ENCODE data around the gene ELAVL4. TPM values are rescaled to one million over a fixed set of nuclear protein-coding genes. Genes with fewer than 3 reads are reported as not detected.

ELAVL4 gene
- total RNA-seq, 1 experiment from 2014 or later, result 0.17 TPM

DNA sequence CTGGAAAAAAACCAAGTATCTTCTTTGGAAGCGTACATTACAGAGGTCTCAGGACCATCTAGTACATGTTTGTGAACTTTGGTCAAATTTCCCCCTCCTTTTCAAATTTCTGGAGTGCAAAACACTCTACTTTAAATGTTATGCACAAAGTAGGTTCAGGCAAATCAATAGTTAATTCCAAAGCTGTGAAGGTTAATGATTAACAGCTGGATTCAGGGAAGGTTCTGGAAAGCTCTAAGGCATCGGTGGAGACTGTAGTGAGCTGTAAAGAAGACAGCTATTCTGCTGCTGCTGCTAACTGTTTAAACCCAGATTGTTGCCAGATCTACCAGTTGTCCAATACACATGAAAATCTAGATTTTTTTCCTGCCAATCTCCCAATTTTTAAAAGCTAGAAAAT, 70.9 kb downstream of the ELAVL4 start:
- DNase-seq (ENCODE audit: low spot score), result no peak

DNA sequence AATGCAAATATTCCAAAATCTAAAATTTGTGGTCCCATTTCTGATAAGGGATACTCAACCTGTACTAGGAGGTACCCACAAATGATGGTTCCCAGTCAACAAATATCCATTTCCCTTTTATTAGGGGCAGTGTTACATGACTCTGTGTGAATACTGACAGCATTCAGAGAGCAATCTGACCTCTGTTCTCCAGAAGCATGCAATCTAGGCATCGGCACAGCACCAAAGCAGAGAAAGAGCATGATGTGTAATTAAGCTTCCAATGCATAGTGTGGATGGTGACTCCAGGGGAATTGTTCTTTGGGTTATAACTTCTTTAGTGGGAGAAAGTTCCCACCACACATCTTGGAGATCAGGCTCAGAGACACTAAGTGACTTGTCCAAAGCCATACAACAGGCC, 71.6 kb downstream of the ELAVL4 start:
- no peak for DNase-seq (ENCODE audit: low spot score)

GRCh38 chr1:50181027-50181663, 72.4 kb downstream of the ELAVL4 start:
- DNase-seq (ENCODE audit: low spot score), result no peak

- DNase-seq (ENCODE audit: low spot score), result no peak
Measured at GRCh38 chr1:50183378-50184133, 74.8 kb downstream of the ELAVL4 start.

DNA sequence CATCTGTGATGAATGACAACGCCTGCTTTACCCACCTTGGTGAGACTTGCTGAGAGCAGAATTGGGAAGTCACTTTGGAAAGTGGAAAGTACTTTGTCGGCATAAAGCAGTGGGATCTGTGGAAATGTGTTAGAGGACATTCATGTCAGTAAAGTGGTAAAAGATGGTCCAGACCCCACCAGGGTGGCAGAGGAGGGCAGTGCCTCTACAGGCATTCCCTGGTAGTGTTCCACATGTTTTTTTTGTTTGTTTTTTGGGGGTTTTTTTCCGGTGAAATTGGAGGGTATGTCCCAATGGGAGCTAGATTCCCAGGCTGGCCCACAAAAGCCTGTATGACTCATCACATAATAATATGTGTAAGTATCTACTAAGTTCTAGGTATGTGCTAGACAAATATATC, 80.6 kb downstream of the ELAVL4 start:
- DNase-seq (ENCODE audit: low spot score), result no peak

DNA sequence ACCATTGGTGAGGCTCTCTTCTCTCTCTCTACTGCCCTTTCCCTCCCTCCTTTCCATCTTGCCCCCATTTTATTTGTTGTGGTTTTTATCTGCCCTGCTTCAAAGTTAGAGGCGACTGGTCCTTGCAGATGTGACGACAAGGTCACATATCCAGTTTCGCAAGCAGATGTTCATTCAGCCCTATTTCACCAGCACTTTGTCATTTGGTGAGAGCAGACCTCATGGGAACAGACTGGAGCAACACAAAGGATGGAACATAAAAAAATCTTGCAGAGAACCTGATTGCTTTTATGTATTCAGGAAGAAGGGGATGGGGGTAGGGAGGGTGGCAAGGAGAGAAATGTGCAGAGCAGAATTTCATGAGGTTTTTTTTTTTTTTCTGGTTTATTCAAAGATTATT, 84.3 kb downstream of the ELAVL4 start:
- no peak for DNase-seq (ENCODE audit: low spot score)

DNA sequence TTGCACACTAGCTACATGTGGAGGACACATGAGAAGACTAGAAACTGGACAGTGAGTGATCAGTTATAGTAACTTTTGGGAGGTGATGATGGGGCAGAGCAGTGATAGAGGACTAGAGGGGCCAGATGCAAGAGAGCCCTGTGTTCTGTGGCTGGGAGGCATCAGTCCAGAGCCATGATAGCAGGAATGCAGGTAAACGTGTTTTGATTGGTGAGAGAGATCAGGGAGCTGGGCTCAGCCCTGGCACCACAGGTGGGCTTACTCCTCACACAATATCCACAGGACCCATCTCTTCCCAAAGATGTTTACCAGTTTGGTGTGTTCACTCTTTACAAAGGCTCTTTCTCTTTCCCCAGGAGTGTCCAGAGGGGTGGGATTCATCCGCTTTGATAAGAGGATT, 86.5 kb downstream of the ELAVL4 start:
- no peak for DNase-seq (ENCODE audit: low spot score)

GRCh38 chr1:50196081-50196480, 87.4 kb downstream of the ELAVL4 start:
- DNase-seq (ENCODE audit: low spot score), result no peak

DNA sequence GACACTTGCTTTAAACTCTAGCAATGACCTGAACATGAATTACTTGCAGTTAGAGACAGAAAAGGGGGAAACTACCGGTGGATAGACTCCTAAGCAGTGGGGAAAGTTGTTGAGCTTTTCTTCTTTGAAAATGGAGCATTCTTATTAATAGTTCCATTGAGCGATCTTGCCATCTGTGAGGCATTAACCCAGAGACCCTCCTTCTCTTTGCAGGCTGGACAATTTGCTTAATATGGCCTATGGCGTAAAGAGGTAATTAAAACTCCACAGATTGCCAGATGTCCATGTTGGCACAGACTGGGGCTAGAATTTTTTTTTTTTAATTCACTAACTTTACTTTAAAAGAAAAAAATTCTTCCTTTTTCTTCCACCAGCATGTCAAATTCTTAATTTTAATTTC, 88.5 kb downstream of the ELAVL4 start:
- no peak for DNase-seq (ENCODE audit: low spot score)

DNA sequence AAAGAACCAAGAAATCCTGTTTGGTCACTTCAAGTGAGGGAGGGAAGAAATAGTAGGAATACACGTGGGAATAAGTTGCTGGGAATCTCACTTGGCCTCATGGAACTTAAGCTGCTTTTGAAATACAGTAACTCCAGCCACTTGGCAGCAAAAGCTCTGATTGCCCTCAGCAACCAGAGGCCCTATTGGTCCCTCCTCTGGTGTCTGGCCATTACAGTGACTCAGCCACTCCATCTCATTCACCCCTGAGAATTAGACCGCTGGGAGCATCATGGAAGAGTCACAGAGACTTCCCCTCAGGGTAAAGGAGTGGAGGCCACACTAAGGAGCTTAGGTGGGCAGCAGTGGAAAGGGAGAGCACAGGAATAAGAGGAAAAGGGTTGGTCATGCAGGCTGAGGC, 99.6 kb downstream of the ELAVL4 start:
- DNase-seq (ENCODE audit: low spot score), result no peak

GRCh38 chr1:50208756-50209155, 100.0 kb downstream of the ELAVL4 start:
- DNase-seq (ENCODE audit: low spot score), result no peak

GRCh38 chr1:50209749-50210148, 101.0 kb downstream of the ELAVL4 start:
- no peak for DNase-seq (ENCODE audit: low spot score)

DNA sequence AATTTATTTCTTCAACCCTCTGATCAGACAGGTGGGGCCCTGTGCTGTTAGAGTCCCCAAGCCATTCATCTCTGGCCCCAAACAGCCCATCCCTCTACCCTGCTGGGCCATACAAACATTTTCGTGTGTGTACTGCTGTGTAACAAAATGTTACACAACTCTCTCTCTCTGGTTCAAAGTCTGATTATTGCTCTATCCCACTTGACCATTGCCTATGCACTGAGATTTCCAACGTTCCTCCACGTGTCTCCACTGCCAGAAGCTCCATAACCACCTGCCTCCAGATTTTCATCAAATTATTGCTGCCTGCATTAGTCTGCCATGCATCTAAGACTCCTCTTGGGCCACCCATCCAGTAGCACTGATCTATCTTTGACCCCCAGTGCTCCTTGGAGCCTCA, 104.8 kb downstream of the ELAVL4 start:
- DNase-seq (ENCODE audit: low spot score), result no peak

DNA sequence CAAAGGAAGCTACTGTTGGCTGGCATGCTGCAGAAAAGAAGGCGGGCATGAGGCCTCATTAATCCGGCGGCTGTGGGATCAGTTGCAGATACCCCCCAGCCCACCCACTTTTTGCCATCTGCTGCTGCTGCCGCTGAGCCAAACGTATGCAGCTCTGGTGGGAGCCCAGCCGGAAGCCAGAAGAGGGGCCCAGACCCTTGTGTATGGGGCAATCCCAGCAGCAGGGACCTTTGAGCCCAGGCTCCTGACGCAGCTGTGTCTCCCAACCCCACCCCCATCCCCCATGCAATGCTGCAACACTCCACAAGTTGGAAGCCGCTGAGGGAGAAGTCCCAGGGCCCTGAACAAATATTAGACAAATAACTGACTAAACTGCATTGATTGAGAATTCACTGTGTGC, 106.0 kb downstream of the ELAVL4 start:
- DNase-seq (ENCODE audit: low spot score), result no peak

DNA sequence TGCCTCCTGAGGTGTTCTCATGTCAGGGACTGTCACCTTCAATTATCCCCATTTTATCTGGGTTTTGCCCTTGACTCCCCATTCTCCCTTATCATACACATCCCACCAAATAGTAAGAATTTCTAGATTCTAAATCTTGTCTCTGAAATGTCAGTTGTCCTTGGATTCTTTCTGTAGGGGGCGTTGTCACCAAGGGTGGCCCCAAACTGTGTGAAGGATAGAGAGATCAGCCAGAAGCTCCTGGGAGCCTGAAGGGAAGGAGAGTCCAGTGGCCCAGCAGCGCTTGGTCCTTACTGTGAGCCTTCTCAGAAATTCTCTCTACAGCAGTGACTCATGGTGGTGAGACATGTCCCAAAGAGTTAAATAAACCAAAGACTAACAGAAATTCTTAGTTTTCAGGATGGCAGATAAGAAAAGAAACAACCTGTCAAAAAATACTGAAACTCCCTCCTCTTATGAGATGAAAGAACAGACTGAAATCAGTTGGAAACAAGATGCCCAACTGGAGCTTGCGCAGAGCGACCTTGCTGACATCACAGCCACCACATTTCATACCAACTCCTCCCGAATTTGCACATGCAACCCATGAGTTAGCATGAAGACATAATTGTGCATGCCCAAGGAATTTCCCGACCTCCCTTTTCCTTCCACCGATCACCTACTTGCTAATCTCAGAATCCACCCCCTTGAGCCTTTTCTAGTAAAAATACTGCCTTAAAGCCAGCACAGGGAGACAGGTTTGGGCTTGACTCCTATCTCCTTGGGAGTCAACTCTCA, 109.8 kb downstream of the ELAVL4 start:
- no peak for DNase-seq (ENCODE audit: low spot score)

GRCh38 chr1:50228871-50229384, 120.2 kb downstream of the ELAVL4 start:
- DNase-seq (ENCODE audit: low spot score), result no peak

GRCh38 chr1:50231209-50231608, 122.5 kb downstream of the ELAVL4 start:
- no peak for DNase-seq (ENCODE audit: low spot score)

DNA sequence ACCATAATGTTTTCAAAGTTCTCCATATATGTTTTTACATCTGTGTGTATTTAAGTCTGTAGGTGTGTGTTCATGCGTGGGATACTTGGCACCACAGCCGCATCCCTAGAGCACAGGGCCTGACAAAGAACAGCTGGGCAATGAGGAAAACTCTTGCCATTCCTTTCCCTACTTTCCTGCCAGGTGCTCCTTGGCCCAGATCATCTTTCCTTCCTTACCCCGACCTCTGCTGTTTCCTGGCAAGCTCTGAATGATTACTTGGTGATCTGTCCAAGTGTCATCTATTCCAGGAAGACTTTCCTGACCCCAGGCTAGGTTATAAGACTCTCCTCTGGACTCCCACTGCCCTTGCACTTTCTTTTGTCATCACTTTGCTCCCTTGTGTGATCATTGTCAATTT, 123.6 kb downstream of the ELAVL4 start:
- no peak for DNase-seq (ENCODE audit: low spot score)

GRCh38 chr1:50236656-50237055, 127.9 kb downstream of the ELAVL4 start:
- no peak for DNase-seq (ENCODE audit: low spot score)

- DNase-seq (ENCODE audit: low spot score), result no peak
Measured at GRCh38 chr1:50237056-50237455, 128.3 kb downstream of the ELAVL4 start.

GRCh38 chr1:50243939-50244338, 135.2 kb downstream of the ELAVL4 start:
- no peak for DNase-seq (ENCODE audit: low spot score)

DNA sequence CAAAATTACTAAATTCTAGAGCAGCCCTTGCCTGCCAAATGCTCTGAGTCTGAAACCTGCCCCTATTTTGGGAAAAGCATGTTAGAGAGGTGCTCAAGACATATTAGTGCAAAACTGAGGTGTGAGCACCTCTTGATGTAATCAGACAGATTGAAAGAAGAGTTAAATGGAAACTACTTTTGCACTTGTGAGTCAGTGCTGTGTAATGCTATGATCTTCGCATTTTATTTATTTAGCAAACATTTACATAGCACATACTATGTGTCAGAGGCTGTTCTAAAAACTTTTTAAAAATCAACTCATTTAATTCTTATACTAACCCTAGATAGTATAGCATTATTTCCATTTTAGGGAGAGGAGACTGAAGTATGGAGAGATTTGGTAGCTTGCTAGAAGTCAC, 138.1 kb downstream of the ELAVL4 start:
- DNase-seq (ENCODE audit: low spot score), result no peak

DNA sequence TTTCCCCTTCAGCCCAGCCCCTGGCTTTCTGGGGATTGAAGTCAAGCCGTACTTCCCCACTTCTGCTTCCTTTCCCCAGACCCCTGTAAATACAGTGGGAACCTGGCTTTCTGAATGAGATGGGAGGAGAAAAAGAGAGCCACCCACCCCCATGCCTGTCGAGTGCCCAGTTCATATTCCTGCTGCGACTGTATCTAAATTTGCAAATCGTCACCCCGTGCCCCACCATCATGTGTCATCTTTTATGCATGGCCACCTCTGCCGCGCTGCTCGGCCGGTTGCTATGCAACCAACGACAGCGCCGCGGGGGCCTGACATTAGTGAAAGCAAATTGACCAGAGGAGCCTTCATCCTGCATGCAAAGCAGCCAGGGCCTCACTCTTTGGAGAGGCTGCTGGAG, 143.0 kb downstream of the ELAVL4 start:
- no peak for DNase-seq (ENCODE audit: low spot score)
